ENCODE measurements around the gene GPC5.

- TF ChIP-seq, protein P1, sequence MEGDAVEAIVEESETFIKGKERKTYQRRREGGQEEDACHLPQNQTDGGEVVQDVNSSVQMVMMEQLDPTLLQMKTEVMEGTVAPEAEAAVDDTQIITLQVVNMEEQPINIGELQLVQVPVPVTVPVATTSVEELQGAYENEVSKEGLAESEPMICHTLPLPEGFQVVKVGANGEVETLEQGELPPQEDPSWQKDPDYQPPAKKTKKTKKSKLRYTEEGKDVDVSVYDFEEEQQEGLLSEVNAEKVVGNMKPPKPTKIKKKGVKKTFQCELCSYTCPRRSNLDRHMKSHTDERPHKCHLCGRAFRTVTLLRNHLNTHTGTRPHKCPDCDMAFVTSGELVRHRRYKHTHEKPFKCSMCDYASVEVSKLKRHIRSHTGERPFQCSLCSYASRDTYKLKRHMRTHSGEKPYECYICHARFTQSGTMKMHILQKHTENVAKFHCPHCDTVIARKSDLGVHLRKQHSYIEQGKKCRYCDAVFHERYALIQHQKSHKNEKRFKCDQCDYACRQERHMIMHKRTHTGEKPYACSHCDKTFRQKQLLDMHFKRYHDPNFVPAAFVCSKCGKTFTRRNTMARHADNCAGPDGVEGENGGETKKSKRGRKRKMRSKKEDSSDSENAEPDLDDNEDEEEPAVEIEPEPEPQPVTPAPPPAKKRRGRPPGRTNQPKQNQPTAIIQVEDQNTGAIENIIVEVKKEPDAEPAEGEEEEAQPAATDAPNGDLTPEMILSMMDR (IDR thresholded peaks at IDR 0.05; ENCODE audit: control extremely low read depth in 1 of 3, insufficient read depth in 1 of 3, low read depth in 1 of 3, low read length in 3 of 3) = no peak
- no peak for TF ChIP-seq EZH2 (IDR thresholded peaks at IDR 0.05; ENCODE audit: low read depth, low read length, severe bottlenecking)
- TF ChIP-seq POLR2A (IDR thresholded peaks at IDR 0.05; ENCODE audit: control extremely low read depth in 1 of 2, low read depth in 2 of 2, low read length in 2 of 2) = no peak
- TF ChIP-seq RFX5 (IDR thresholded peaks at IDR 0.05; ENCODE audit: borderline replicate concordance, low read depth, low read length) = no peak
- TF ChIP-seq SAP30 (IDR thresholded peaks at IDR 0.05; ENCODE audit: insufficient read depth, insufficient replicate concordance, low read length) = no peak
- TF ChIP-seq SP2 (IDR thresholded peaks at IDR 0.05; ENCODE audit: low read length) = no peak
- TF ChIP-seq TAF7 (optimal IDR thresholded peaks at IDR 0.05; ENCODE audit: borderline replicate concordance, low read depth, low read length) = no peak
- TF ChIP-seq CBX8 (IDR thresholded peaks at IDR 0.05; ENCODE audit: borderline replicate concordance, low read depth, low read length) = no peak
- no peak for TF ChIP-seq KDM1A (IDR thresholded peaks at IDR 0.05; ENCODE audit: borderline replicate concordance, low read length)
These were observed 790.2 kb downstream of the GPC5 start for GRCh38 chr13:92188574-92188973.

Measured in H1 (cell line).